22Rv1 (cell line): ENCODE measurements around the gene TTC28.
"Not testable (repeated sequence)": the region's sequence is repeated elsewhere in the genome, so short reads cannot be mapped to it uniquely, and the experiment has no call there.

Experiments
- ZFX ChIP-seq: fragments of 450-650 bp; IDR thresholded peaks from 2 replicates; pipeline ENCODE4 v1.6.1; 2017; ENCODE audit warnings: antibody characterized with exemption, borderline replicate concordance
- TF ChIP-seq, protein P1 (sequence below): fragments of 450-650 bp; IDR thresholded peaks from 2 replicates; pipeline ENCODE4 v1.5.1; 2017; ENCODE audit warnings: mild to moderate bottlenecking

DNA sequence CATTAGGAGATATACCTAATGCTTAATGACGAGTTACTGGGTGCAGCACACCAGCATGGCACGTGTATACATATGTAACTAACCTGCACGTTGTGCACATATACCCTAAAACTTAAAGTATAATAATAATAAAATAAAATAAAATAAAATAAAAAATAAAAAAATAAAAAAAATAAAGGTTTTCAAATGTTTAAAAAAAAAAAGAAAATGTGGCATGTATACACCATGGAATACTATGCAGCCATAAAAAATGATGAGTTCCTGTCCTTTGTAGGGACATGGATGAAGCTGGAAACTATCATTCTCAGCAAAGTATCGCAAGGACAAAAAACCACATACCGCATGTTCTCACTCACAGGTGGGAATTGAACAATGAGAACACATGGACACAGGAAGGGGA lies 590.1 kb downstream of the TTC28 start:
- TF ChIP-seq, protein P1, sequence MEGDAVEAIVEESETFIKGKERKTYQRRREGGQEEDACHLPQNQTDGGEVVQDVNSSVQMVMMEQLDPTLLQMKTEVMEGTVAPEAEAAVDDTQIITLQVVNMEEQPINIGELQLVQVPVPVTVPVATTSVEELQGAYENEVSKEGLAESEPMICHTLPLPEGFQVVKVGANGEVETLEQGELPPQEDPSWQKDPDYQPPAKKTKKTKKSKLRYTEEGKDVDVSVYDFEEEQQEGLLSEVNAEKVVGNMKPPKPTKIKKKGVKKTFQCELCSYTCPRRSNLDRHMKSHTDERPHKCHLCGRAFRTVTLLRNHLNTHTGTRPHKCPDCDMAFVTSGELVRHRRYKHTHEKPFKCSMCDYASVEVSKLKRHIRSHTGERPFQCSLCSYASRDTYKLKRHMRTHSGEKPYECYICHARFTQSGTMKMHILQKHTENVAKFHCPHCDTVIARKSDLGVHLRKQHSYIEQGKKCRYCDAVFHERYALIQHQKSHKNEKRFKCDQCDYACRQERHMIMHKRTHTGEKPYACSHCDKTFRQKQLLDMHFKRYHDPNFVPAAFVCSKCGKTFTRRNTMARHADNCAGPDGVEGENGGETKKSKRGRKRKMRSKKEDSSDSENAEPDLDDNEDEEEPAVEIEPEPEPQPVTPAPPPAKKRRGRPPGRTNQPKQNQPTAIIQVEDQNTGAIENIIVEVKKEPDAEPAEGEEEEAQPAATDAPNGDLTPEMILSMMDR, result not testable (repeated sequence)
- not testable (repeated sequence) for TF ChIP-seq ZFX
